Measurements from ENCODE around the gene GRIA3. TPM values are rescaled to one million over a fixed set of nuclear protein-coding genes. Genes with fewer than 3 reads are reported as not detected.

The GRIA3 gene
- total RNA-seq, 4 donors from 2014 or later: 0.45 to 0.83 (median 0.56) TPM

DNA sequence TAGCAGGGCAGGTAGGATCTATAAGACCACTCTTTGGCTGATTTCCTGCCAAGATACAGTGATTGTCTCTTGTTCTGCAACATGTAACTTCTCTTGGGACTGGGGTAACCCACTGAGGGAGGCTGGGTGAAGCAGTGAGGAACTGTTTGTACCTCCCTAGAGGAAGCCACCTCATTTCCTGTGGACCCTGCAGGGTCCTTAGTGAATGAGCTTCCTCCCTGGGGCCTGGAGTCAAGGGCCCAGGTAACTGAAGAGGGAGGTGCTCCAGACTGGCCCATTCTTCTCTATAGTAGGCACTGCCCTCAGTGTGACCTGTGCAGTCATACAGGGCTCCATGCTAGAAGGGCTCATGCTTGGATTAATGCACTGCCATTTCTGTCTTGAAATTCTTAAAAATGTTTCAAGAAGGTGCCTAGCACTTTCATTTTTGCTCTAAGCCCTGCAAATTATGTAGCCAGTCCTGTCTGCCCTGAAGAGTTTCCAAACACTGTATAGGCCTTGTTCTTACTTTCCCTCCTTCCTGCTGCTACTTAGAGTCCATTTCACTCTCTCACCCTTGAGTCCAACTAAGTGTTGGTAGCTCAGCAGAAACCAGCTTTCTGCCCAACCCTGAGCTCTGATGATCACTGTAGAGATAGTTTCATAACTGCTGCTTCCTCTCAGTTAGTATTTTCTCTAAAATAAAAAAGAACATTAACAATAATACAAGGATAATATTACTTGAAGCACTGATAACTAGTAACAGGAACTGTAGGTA is 8.5 kb upstream of the GRIA3 start:
- no peaks in the 10 kb centered on the region for H3K36me3 ChIP-seq
- TF ChIP-seq POLR2A (IDR thresholded peaks at IDR 0.05; ENCODE audit: low read depth) (no peak), POLR2AphosphoS5 (IDR thresholded peaks at IDR 0.05) (no peak), EP300 (IDR thresholded peaks at IDR 0.05) (no peak)
- TF ChIP-seq, protein P1, sequence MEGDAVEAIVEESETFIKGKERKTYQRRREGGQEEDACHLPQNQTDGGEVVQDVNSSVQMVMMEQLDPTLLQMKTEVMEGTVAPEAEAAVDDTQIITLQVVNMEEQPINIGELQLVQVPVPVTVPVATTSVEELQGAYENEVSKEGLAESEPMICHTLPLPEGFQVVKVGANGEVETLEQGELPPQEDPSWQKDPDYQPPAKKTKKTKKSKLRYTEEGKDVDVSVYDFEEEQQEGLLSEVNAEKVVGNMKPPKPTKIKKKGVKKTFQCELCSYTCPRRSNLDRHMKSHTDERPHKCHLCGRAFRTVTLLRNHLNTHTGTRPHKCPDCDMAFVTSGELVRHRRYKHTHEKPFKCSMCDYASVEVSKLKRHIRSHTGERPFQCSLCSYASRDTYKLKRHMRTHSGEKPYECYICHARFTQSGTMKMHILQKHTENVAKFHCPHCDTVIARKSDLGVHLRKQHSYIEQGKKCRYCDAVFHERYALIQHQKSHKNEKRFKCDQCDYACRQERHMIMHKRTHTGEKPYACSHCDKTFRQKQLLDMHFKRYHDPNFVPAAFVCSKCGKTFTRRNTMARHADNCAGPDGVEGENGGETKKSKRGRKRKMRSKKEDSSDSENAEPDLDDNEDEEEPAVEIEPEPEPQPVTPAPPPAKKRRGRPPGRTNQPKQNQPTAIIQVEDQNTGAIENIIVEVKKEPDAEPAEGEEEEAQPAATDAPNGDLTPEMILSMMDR (IDR thresholded peaks at IDR 0.05): no peak
- no peak overlapping the region for H3K4me3 ChIP-seq
- no peak for DNase-seq (ENCODE audit: extremely low spot score)
- no peaks in the 10 kb centered on the region for H3K9me3 ChIP-seq
- H3K27me3 ChIP-seq: no peaks in the 10 kb centered on the region
- intact Hi-C loops (cut with DNase I): no loop called here
- H3K27ac ChIP-seq (replicated peaks in 1 of 4): no peak overlapping the region
- H3K4me1 ChIP-seq: no peaks in the 10 kb centered on the region

DNA sequence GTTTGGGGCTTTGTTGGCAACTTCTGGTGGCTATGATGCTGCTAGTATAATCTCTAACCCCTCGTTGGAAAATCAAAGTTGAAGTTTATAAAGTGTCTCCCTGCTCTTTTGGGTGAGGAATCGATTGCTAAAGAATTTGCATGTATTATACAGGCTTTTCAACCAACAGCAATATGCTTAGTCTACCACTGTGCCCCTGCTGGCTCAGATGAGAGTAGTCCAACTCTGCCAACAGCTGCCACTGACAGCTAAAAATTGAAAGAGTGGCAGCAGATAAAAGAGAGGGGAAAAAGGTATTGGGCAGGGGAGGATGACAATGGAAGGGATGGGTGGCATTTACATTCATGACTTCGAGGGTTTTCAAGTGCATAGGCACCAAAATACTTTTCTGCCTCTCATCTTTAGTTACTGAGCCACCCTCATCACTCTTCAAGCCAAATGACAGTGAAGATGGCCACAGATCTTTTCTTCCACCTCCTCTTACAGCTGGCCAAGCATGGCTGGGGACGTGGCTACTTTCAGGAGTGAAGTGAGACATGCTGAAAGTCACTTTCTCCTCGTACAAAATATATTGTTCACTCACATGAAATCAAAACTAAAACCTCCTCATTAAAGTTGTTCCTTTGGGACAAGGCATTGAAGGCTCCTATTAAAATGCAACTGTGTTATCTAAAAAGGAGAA is 2.7 kb upstream of the GRIA3 start:
- H3K4me3 ChIP-seq: no peak overlapping the region
- peaks cover 0 to 21% (median 16%) of the 10 kb centered on the region in 4 donors for H3K4me1 ChIP-seq
- 44% methylated on average over 5 of the region's 5 CpGs for WGBS
- TF ChIP-seq EP300 (IDR thresholded peaks at IDR 0.05): no peak
- TF ChIP-seq POLR2AphosphoS5 (IDR thresholded peaks at IDR 0.05): no peak
- TF ChIP-seq, protein P1 (IDR thresholded peaks at IDR 0.05): no peak
- TF ChIP-seq POLR2A (IDR thresholded peaks at IDR 0.05; ENCODE audit: low read depth): no peak
- no peaks in the 10 kb centered on the region for H3K9me3 ChIP-seq
- intact Hi-C loops (cut with DNase I): no loop called here
- no peaks in the 10 kb centered on the region for H3K36me3 ChIP-seq
- H3K27me3 ChIP-seq: peaks cover 0 to 14% (median 6%) of the 10 kb centered on the region in 4 donors
- no peak overlapping the region for H3K27ac ChIP-seq (replicated peaks in 1 of 4)
- no peak for DNase-seq (ENCODE audit: extremely low spot score)

DNA sequence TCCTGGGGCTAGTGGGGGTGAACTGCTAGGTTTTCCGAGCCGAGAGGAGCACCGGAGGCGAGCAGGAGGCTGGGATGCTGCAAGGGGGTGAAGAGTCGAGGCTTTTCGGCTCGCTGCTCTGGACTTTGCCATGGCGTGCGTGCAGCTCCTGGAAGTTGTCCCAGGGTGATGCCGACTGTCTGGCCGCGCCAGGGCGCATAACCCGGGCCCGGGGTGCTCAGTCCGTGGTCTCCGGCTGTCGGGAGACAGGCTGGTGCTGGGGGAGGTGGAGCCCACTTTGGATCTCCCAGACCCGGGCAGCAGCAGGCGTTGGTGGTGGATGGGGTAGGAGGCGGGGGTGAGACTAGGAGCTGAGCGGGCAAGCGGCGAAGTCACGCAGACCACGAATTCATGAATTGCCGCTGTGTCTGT is 793 bp downstream of the GRIA3 start:
- no peak for DNase-seq (ENCODE audit: extremely low spot score)
- intact Hi-C loops (cut with DNase I): no loop called here
- TF ChIP-seq POLR2A (IDR thresholded peaks at IDR 0.05; ENCODE audit: low read depth): no peak
- TF ChIP-seq, protein P1 (IDR thresholded peaks at IDR 0.05): no peak
- TF ChIP-seq POLR2AphosphoS5 (IDR thresholded peaks at IDR 0.05): no peak
- TF ChIP-seq EP300 (IDR thresholded peaks at IDR 0.05): no peak
- Histone ChIP-seq H3K36me3 (no peaks in the 10 kb centered on the region), H3K27ac (replicated peaks in 1 of 4) (no peak overlapping the region), H3K27me3 (peaks cover 0 to 17% (median 7%) of the 10 kb centered on the region in 4 donors), H3K4me3 (peak overlapping the region; percentile 41 to 54 (median 44)), H3K4me1 (peaks cover 0 to 21% (median 16%) of the 10 kb centered on the region in 4 donors), H3K9me3 (no peaks in the 10 kb centered on the region)
- 49% methylated on average over 9 of the region's 27 CpGs for WGBS

DNA sequence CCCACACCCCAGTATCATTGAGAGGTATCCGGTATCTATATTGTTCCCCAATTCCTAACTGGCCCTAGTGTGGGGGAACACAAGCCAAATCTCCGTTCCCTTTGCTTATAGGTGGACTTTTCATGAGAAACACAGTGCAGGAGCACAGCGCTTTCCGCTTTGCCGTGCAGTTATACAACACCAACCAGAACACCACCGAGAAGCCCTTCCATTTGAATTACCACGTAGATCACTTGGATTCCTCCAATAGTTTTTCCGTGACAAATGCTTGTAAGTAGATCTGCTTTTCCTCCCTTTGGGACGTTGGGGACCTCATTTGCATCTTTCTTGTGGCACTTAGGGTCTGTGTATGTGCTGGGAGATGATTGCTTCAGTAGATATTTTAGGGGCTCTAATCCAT is 1.6 kb downstream of the GRIA3 start:
- TF ChIP-seq POLR2AphosphoS5 (IDR thresholded peaks at IDR 0.05): no peak
- no peak for TF ChIP-seq EP300 (IDR thresholded peaks at IDR 0.05)
- TF ChIP-seq, protein P1 (IDR thresholded peaks at IDR 0.05): no peak
- no peak for TF ChIP-seq POLR2A (IDR thresholded peaks at IDR 0.05; ENCODE audit: low read depth)
- H3K4me3 ChIP-seq: peak overlapping the region in 3 of 4 donors; percentile 41 to 44 (median 43)
- WGBS: 64% methylated on average over 9 of the region's 9 CpGs
- H3K27me3 ChIP-seq: peaks cover 0 to 17% (median 7%) of the 10 kb centered on the region in 4 donors
- intact Hi-C loops (cut with DNase I): no loop called here
- no peak overlapping the region for H3K27ac ChIP-seq (replicated peaks in 1 of 4)
- peaks cover 0 to 21% (median 16%) of the 10 kb centered on the region in 4 donors for H3K4me1 ChIP-seq
- no peak for DNase-seq (ENCODE audit: extremely low spot score)
- H3K36me3 ChIP-seq: no peaks in the 10 kb centered on the region
- no peaks in the 10 kb centered on the region for H3K9me3 ChIP-seq

All from esophagus muscularis mucosa (tissue), 4 donors.